GM12874 (cell line): ENCODE measurements around the gene BUD23.

ENCODE experiments used
- TF ChIP-seq, protein P1 (sequence below): IDR thresholded peaks from 2 replicates; pipeline ENCODE4 v1.5.1; 2011; ENCODE audit warnings: low read depth, mild to moderate bottlenecking, control low read depth, low read length, moderate library complexity; ENCODE audit not compliant: insufficient read depth

The BUD23 gene

DNA sequence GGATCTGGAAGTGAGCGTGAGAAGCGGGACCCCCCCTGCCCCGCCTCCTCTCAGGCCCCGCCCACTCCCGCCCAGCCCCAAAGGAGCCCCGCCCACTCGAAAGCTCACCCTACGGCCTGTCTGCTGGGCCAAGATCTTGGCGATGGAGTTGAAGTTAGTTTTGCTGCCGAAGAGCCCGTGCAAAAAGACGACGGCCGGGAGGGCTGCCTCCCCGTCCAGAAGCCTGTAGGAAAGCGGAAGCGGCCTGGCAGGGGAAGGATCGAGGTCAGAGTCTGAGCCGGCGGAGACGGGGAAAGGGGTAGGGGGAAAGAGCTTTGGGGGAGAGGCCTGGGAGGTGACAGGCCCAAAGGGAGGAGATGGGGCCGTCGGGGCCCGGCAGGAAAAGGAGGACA lies 54.8 kb downstream of the BUD23 start:
- TF ChIP-seq, protein P1, sequence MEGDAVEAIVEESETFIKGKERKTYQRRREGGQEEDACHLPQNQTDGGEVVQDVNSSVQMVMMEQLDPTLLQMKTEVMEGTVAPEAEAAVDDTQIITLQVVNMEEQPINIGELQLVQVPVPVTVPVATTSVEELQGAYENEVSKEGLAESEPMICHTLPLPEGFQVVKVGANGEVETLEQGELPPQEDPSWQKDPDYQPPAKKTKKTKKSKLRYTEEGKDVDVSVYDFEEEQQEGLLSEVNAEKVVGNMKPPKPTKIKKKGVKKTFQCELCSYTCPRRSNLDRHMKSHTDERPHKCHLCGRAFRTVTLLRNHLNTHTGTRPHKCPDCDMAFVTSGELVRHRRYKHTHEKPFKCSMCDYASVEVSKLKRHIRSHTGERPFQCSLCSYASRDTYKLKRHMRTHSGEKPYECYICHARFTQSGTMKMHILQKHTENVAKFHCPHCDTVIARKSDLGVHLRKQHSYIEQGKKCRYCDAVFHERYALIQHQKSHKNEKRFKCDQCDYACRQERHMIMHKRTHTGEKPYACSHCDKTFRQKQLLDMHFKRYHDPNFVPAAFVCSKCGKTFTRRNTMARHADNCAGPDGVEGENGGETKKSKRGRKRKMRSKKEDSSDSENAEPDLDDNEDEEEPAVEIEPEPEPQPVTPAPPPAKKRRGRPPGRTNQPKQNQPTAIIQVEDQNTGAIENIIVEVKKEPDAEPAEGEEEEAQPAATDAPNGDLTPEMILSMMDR = no peak

DNA sequence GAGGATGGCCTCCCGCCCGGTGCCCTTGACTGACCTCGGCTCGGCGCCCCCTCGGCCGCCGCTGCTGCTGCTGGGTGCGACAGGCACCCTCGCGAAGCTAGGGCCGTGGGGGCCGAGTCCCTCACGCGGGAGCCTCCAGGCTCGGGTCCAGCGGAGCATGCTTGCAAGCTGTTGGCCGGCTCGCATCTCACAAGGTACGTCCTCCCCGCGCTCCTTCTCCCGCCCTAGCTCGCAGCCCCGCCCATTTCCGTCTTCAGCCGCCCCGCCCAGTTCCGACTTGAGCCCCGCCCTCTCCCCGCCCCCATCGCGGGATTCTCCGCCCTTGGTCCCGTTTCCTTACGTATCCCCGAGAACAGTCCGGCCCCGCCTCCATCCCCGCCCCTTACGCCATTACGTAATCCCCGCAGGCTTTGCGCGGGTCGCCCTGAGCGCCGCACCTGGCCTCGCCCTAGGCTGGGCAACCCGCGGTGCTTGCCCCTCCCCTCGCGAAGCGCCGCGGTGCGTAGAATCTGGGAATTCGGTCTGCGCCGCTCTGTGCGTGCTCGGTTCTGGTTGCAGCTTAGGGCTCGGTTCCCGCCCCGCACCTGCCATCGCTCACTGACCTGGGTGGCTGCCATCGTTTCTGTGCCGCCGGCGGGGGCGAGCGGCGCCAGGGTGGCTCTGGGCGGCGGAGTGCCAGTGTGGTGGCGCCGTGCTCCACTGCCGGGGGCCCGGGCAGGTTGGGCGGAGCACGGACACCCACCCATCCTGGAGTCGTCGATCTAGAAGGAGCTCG lies 55.4 kb downstream of the BUD23 start, which contains the start of gene ABHD11:
ABHD11 (minus strand) TSS at position 191 of the 775 bp plus-strand sequence; CDS start at position 159, 32 bp downstream.
- TF ChIP-seq, protein P1 = no peak

DNA sequence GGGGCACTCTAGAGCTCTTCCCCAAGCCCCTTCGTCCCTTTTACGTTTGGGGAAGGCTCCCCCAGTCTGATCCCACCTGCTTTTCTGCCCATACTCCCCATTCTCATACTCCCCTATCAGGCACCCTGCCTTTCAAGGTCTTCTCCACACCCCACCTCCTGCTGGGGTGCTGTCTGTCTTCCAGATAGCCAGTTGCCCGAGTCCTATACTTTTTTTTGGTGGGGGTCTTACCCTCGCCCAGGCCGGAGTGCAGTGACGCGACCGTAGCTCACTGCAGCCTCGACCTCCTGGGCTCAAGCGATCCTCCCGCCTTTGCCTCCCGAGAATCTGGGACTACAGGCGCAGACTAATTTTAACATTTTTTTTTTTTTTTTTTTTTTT lies 56.0 kb downstream of the BUD23 start:
- TF ChIP-seq, protein P1 = no peak

DNA sequence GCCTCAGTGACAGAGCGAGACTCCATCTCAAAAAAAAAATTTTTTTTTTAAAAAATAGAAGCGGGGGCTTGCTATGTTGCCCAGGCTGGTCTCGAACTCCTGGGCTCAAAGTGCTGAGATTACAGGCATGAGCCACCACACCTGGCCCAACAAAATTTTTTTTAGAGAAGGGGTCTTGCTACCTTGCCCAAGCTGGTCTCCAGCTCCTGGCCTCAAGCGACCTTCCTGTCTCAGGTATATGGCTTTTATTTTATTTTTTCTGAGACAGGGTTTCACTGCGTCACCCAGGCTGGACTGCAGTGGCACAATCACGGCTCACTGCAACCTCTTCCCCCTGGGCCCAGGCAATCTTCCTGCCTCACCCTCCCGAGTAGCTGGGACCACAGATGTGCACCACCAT lies 56.8 kb downstream of the BUD23 start:
- TF ChIP-seq, protein P1 = no peak

DNA sequence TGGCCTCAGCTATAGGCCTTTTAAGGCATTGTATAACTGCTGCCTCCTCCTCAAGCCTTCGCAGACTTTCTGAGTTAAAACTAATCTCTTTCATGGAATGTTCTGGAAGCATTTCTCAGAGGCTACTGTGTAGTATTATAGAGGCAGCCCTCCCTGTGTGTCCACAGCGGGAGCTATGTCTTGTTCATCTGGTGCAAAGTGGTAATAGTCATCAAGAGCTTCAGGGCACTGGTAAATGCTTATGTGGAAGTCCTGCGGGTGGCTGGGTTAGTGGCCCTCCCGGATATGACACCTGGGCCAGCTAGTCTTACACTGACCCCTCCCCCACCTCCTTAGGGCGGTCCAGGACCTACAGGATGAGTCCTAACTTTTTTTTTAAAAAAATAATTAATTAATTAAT lies 57.4 kb downstream of the BUD23 start:
- TF ChIP-seq, protein P1 = no peak

DNA sequence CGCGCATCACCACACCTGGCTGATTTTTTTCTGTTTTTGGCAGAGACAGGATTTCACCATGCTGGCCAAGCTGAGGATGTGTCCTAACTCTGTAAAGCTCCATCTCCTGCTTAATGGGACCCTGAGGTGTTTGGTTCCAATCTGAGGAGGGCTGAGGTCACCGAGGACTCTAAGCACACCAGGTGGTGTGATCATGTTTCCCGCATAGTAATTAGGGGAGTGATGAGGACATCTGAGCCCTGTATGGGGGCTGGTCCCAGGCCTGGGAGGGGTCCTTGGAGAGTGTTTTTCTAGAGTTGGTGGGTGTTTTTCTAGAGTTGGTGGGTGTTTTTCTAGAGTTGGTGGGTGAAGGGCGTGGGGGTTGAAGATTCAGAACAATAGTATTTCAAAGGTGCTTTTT lies 58.2 kb downstream of the BUD23 start:
- TF ChIP-seq, protein P1 = no peak

DNA sequence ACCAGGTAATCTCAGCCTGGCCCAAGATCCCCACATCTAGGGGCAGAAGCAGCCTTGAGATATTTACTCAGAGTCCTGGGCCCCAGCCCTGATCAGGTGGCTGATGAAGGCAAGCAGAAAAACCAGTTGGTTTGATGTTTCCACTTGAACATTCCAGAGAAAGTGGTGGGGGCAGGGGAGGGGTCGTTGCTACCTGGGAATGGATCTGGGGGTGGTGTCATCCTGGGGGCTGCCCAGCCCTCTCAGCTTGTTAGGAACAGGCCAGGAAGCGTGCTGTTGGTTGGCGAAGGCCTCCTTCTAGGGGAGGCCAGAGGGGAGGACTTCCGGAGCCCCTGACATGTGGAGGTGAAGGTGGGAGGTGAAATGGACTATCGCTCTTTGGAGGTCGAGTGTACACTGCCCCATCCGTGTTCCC lies 58.9 kb downstream of the BUD23 start:
- TF ChIP-seq, protein P1 = no peak
